NCI-H1694 treated with DMSO at 0.1 percent for 48 hours (cell line): Measurements from ENCODE around the gene FAM151B.

ENCODE experiments used
- DNase-seq: peaks from one replicate; lab custom pipeline; 2025; lab: John Stamatoyannopoulos, UW

FAM151B gene

DNA sequence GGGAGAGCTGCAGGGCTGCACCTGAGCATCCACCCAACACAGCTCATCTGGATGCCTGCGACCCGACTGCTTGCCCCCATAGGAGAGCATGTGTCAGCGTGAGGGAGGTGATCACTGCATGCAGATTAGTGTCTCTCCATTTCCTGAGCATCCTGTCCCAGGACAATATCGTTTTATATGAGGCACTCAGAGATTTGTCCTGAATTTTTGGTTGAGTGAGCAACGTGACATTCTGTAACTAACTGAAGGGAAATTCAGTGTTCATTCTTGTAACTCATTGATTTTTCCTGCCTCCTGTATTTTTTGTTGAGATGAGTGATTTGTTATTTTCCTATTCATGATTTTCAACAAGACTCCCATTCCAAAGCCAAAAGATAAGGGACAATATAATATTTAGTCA is 102.9 kb downstream of the FAM151B start:
- no peak for DNase-seq

DNA sequence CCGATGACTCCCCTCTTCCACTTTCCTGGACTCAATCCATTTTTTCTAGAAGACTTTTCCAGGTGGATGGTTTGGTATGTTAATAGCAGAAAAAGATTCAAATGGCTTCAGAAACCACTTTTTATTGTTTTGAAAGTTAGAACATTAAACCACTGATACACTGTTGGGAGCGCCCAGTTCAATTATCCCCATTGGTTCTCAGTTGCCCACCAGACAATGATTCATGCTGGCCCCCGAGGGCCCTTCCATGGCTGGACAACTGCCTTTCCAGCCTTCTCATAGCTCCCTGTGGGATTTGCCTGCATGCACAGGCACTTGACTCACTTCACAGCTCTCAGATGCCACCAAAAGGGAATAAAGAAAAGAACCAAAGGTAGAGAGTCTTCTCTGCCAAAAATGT is 103.5 kb downstream of the FAM151B start:
- no peak for DNase-seq

DNA sequence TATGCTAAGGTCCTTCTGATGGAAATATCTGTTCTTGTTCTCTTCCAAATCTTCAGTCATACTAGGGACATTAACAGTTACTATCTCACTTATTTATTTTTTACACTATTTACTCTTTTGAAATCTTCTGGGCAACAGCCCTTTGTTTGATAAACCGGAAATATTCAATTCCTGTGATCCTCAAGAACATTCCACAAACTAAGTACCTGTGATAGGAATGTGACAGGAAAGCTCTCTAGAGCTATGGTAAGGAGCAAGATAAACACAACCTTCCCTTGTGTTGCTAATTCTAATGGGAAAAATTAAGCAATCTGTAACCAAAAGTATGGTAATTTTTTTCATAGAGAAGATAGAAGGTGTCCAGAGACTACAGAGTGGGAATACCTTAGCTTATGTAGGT is 104.2 kb downstream of the FAM151B start:
- no peak for DNase-seq
